ENCODE data around the gene CDO1.
"Not testable (repeated sequence)": the region's sequence is repeated elsewhere in the genome, so short reads cannot be mapped to it uniquely, and the experiment has no call there.

Gene CDO1

DNA sequence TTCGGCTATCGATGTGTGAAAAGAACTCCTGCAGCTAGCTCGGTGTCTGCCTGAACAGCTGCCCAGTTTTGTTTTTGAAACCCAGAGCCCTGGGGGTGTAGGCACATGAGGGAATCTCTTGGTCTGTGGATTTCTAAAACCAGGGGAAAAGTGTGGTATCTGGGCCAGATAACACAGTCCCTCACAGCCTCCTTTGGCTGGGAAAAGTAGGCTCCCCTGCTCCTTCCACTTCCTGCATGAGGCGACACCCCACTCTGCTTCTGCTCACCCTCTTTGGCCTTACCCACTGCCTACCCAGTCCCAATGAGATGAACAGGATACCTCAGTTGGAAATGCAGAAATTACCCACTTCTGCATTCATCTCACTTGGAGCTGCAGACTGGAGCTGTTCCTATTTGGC lies 9.5 kb upstream of the CDO1 start:
- DNase-seq, result no peak

GRCh38 chr5:115824983-115825382 lies 8.5 kb upstream of the CDO1 start:
- DNase-seq, result not testable (repeated sequence)

DNA sequence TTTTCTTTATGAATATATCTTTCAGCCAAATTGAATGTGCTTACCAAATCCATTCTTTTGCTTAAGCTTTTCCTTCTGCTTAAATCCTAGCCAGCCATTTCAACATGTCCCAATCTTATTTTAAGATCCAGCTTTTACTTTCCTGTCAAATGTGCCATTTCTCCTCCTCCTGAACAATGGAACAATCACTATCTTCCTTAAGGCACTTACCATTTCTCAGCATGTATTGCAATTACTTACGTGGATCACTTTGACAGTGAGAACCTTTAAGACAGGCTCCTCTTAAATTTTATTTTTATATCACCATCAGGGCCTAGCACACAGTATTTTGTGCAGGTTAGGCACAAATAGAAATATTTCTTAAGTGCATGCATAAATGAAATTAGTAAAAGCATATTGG lies 4.4 kb upstream of the CDO1 start:
- no peak for DNase-seq

DNA sequence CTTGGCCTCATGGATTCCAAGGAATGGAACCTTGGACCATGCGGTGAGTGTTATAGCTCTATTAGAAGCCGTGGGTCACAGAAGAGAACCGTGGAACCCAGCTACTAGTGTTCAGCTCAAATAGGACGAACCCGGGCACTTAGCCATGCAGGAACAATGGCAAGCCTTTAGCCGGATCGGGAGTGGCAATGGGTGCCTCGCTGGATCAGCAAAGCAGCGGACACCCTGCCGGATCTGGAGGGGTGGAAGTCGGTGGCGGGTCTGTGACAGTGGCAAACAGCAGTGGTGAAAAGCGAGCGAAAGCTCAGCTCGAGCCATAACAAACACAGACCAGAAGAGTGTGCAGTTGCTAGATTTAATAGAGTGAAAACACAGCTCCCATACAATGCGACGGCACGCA lies 2.4 kb upstream of the CDO1 start:
- DNase-seq, result no peak

GRCh38 chr5:115817386-115817785 lies 927 bp upstream of the CDO1 start:
- DNase-seq, result no peak

GRCh38 chr5:115815693-115816225 lies 700 bp downstream of the CDO1 start:
- no peak for DNase-seq

- DNase-seq, result no peak
Measured at GRCh38 chr5:115815006-115815692, 1.3 kb downstream of the CDO1 start.

DNA sequence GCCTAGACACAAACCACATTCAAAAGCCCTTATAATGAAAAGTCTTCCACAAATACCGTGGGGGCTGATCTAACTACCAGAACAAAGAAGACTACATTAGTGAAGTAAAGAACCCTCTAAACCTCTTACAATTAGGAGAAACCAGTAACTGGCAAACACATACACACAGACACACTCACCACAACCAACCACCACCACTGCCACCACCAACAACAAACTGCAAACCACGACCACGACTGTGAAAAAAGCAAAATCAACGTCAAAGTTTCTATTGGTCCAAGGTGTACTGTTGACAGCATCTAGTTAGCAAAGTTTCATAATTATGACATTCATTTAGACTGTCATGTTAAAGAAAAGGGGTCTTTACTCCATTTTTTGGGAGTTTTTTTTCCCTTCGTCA lies 2.7 kb downstream of the CDO1 start:
- DNase-seq, result no peak

- DNase-seq, result no peak
Measured at GRCh38 chr5:115812372-115812771, 4.1 kb downstream of the CDO1 start.

DNA sequence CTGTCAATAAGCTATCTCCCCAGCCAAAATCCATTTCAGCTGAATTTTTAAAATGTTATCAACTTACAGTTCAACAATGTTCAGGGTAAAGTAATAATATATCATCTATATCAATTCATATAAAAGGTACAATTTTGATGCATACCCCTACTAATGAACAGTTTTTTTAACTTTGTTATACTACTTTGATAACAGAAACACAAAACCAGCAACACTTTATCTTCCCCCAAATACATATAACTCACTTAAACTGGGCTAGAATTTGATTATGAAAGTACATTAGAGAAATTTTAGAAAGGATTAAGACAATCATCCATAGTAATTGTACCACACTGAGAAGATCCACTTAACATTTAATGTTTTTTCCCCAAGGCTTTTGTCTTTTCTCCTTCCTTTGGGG lies 5.1 kb downstream of the CDO1 start:
- no peak for DNase-seq

DNA sequence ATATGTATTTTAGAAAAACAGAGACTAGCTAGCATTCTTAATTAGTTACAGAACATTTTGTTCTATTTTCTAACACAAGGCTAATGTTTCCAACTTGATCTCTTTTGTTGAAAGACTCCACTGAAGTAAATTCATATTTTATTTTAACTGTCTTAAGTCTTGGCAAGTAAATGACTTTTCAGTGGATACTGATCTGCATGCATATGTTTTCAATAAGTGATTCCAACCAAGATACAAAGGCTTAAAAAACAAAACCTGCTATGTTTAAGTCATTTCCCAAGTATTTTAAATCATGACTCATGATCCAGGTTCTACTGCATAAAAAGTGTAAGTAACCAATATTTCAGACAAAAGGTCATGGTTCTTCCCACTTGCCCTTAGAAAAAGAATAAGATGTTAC lies 5.7 kb downstream of the CDO1 start:
- no peak for DNase-seq

DNA sequence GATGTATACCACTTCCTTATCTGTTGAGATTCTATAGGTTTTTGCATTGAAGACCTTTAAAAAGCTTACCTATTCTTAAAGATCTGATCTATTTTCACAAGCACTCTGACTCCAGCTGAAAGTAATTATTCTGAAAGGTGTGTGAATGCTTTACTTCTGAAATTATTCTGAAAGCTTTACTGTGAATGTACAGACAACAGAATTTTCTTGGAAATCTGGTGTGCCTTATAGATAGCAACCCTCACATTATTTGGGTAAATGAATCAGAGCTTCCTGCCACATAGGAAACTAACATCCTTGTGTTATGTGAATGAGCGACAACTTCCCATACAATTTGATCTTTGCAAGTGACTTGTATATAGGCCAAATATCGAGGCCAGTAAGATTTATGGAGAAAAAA lies 6.5 kb downstream of the CDO1 start:
- no peak for DNase-seq

GRCh38 chr5:115808066-115808465 lies 8.4 kb downstream of the CDO1 start:
- DNase-seq, result not testable (repeated sequence)

- DNase-seq, result no peak
Measured at GRCh38 chr5:115807654-115808052, 8.8 kb downstream of the CDO1 start.

DNA sequence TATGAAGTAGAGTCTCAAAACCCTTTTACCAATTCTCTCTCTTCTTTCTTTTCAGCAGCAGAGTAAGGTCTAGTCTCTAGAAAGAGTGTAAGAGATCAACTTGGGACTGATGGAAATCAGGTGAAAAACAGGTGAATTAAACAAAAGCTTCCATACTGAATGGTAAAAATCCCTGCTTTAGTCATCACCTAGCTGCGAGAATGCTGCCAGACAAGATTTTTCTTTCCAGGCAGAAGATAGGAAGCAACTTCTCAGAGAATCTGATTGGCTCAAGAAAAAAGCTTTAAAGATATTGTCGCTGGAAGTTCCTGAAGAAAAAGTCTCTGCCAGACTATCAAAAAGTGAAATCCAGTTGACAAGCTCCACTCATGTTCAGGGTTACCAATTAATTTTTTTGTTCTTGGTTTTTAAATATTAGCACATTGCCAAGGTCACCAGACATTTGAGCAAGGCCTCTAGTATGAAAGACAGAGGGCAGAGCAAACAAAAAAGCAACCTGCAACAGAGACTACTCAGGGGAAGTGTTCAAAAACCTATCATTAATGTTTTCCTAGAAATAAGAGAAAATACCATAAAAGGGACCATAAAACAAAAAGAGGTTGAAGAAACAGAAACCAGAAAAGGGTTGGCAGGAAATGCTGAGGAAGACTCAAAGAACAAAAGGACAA lies 9.3 kb downstream of the CDO1 start:
- no peak for DNase-seq

- DNase-seq, result no peak
Measured at GRCh38 chr5:115801984-115802383, 14.5 kb downstream of the CDO1 start.

DNA sequence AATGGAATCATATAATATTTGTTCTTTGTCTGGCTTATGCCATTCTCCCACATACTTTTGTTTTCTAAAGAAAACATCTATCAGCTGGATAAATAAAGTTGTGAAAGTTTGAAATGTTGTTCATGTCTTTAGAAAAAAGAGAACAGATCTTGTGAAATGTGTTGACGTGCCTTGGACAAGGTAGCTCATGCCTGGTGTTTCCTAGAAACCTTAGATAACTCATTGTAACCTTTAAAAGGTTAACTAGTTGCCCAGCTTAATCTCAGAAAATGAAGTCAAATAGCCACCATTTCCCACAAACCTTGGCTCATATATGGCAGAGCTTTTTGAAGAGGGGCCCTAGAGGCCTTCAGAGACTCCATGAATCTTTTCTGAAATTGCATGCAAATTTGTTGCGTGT lies 15.3 kb downstream of the CDO1 start:
- DNase-seq, result no peak

GRCh38 chr5:115800108-115800507 lies 16.4 kb downstream of the CDO1 start:
- no peak for DNase-seq

- no peak for DNase-seq
Measured at GRCh38 chr5:115798252-115798651, 18.2 kb downstream of the CDO1 start.

DNA sequence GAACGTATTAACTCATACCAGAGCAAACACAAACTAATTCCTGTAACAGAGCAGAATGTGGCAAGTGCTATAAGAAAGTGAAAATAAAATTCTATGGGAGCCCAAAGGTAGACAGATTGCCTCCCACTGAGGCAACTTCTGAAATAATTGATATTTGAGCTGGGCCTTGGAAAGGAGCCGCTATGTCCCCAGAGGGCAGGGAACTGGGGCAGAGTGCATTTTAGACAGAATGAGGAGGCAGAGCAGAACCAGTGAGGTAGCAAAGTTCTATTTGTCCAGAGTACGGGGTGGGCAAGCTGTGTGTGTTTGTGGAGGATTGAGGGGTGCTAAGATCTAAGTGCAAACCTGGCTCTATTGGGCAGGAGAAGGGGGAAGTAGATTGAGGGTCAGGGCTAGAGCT lies 19.8 kb downstream of the CDO1 start:
- no peak for DNase-seq

DNA sequence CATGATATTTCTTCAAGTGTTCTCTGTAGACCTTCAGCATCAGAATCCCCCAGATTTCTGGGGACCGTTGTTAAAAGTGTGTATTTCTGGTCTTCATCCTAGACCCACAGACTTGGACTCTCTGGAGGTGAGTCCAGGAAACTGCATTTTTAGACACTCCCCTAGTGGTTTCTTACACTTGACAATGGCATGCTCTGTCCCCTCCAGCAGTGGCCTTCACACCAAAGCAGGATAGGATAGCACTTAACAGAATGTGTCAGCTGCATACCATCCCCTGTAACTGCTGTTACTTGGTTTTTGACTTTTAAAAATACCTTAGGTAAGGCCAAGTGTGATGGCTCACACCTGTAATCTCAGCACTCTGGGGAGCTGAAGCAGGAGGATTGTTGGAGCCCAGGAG lies 20.8 kb downstream of the CDO1 start:
- no peak for DNase-seq

- DNase-seq, result no peak
Measured at GRCh38 chr5:115788440-115788839, 28.0 kb downstream of the CDO1 start.

DNA sequence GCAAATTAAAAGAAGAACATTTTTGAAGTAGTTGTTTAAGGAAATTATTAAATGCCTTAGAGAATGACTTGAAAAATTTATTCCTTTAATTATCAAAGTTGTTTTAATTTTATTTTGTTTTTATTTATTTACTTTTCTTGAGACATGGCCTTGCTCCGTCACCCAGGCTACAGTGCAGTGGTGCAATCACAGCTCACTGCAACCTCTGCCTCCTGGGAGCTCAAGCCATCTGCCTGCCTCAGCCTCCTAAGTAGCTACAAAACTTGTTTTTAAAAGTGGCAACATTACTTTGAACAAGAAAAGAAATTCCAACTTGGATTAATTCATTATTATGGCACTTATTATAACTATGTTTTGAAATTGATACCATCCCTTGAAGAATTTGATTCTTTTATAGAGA lies 29.0 kb downstream of the CDO1 start:
- no peak for DNase-seq

- DNase-seq, result no peak
Measured at GRCh38 chr5:115785381-115786065, 30.9 kb downstream of the CDO1 start.
